ENCODE data around the gene IL13.

DNA sequence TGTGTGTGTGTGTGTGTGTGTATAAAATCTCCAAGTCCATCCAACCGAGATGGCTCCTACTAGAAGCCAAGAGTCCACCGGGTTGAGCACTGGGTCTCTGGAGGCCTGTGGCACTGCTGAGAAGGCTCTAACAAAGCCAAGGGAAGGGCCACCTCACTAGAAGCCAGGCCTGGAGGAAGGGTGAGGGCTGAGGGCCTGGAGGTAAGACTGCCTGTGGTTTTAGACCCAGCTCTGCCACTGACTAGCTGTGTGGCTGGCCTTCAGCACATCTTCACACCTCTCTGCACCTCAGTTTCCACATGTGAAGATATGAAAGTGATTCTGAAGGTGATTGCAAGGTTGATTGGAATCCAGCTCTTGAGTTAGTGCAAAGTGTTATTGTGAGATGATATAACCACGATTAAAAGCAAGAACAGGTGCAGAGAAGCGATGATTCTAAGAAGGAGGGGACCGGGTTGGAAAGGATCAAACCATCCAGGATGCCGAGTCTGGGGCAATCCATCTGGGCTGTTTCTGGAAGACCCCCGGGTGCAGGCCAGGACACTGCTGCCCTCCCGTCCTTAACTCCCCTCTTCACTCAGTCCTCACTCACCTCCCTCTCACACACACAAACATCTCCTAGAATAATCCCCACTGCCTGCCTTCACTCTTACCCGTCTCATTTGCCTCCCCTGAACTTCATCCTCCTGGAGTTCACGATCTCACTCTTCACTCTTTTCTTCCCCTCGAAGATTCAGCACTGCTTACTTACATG is 18.1 kb downstream of the IL13 start:
- TF ChIP-seq, protein P1, sequence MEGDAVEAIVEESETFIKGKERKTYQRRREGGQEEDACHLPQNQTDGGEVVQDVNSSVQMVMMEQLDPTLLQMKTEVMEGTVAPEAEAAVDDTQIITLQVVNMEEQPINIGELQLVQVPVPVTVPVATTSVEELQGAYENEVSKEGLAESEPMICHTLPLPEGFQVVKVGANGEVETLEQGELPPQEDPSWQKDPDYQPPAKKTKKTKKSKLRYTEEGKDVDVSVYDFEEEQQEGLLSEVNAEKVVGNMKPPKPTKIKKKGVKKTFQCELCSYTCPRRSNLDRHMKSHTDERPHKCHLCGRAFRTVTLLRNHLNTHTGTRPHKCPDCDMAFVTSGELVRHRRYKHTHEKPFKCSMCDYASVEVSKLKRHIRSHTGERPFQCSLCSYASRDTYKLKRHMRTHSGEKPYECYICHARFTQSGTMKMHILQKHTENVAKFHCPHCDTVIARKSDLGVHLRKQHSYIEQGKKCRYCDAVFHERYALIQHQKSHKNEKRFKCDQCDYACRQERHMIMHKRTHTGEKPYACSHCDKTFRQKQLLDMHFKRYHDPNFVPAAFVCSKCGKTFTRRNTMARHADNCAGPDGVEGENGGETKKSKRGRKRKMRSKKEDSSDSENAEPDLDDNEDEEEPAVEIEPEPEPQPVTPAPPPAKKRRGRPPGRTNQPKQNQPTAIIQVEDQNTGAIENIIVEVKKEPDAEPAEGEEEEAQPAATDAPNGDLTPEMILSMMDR (conservative IDR thresholded peaks at IDR 0.05; ENCODE audit: low read length): no peak
- no peak for TF ChIP-seq EZH2phosphoT487 (IDR thresholded peaks at IDR 0.05; ENCODE audit: borderline replicate concordance, low read depth, low read length)
